Fibroblast of mammary gland (primary cell): Measurements from ENCODE around the gene PBRM1.

Source experiments
- DNase-seq: peaks from one replicate; pipeline ENCODE4 v3.0.0-alpha.2; 2010; ENCODE audit warnings: low read depth
- H3K4me3 ChIP-seq: 2 replicates; pipeline ENCODE4 v1.5.1; 2011; ENCODE audit warnings: low read depth, mild to moderate bottlenecking, low read length, moderate library complexity; ENCODE audit not compliant: control insufficient read depth
- TF ChIP-seq, protein P1 (sequence below): conservative IDR thresholded peaks from 2 replicates; pipeline ENCODE4 v1.5.1; 2011; ENCODE audit warnings: low read depth, low read length, inconsistent platforms; ENCODE audit not compliant: control insufficient read depth, insufficient read depth

Gene PBRM1

DNA sequence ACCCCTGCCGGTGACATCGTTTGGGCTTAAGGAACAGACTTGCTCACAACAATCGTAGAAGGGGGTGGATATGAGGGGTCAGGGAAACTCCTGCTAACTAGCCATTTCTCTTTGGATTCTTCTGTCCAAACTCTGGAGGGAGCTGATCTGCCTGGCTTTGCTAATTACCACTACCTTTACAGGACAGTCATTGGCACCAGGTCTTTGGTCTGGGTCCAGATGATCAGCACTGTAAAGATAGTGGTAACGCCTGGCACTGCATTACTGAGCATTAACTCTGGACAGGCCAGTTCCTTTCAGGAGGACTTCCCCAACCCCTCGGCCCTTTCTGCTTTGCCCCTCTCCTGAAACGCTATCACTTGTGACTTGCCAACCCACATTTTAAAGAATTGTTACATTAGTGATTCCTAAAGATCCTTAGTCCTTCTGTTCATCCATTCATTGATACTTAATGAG, 148.5 kb downstream of the PBRM1 start:
- H3K4me3 ChIP-seq, result peak overlapping the region; percentile 97
- TF ChIP-seq, protein P1, sequence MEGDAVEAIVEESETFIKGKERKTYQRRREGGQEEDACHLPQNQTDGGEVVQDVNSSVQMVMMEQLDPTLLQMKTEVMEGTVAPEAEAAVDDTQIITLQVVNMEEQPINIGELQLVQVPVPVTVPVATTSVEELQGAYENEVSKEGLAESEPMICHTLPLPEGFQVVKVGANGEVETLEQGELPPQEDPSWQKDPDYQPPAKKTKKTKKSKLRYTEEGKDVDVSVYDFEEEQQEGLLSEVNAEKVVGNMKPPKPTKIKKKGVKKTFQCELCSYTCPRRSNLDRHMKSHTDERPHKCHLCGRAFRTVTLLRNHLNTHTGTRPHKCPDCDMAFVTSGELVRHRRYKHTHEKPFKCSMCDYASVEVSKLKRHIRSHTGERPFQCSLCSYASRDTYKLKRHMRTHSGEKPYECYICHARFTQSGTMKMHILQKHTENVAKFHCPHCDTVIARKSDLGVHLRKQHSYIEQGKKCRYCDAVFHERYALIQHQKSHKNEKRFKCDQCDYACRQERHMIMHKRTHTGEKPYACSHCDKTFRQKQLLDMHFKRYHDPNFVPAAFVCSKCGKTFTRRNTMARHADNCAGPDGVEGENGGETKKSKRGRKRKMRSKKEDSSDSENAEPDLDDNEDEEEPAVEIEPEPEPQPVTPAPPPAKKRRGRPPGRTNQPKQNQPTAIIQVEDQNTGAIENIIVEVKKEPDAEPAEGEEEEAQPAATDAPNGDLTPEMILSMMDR, result no peak
- DNase-seq, result no peak

DNA sequence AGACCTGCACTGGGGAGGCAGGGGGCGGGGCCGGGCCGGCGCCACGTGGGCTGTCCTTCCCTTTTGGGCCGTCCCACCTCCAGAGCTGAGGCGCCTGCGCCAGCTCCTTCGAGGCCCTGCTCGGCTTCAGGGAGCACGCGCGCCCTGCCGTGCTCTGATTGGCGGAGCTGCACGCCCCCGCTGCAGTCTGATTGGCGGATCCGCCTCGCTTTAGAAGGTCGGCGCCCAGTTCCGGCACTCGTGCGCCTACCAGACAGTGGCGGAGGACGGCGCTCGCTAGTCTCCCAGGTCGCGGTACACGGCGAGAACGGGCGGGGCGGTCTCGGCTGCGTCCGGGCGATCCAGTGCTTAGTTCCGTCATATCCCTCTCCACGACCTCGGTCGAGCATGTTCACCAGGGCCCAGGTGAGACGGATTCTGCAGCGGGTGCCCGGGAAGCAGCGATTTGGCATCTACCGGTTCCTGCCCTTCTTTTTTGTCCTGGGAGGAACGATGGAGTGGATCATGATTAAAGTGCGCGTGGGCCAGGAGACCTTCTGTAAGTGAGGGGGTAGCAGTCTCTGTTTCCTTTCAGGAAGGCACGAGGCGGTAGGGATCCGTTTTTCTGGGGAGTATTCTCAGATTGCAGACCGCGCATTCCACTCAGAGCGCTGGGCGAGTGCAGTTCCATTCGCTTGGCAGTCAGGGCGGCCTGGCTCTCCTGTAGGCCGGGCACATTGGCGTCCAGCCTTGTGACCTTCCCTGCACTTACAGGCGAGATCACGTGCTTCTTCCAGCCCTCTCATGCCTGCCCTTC, 149.1 kb downstream of the PBRM1 start, which contains the start of gene UQCC5:
Gene UQCC5, plus strand, starts transcription at position 237 of the 796 bp plus-strand sequence. Its CDS starts 151 bp downstream, at position 388.
- peak within 1 kb of the TSS; percentile 97 for H3K4me3 ChIP-seq
- TF ChIP-seq, protein P1, result no peak
- peak; percentile 97 for DNase-seq

GRCh38 chr3:52536112-52536368, 149.7 kb downstream of the PBRM1 start:
- H3K4me3 ChIP-seq, result peak overlapping the region; percentile 21
- no peak for DNase-seq
- TF ChIP-seq, protein P1, result no peak

DNA sequence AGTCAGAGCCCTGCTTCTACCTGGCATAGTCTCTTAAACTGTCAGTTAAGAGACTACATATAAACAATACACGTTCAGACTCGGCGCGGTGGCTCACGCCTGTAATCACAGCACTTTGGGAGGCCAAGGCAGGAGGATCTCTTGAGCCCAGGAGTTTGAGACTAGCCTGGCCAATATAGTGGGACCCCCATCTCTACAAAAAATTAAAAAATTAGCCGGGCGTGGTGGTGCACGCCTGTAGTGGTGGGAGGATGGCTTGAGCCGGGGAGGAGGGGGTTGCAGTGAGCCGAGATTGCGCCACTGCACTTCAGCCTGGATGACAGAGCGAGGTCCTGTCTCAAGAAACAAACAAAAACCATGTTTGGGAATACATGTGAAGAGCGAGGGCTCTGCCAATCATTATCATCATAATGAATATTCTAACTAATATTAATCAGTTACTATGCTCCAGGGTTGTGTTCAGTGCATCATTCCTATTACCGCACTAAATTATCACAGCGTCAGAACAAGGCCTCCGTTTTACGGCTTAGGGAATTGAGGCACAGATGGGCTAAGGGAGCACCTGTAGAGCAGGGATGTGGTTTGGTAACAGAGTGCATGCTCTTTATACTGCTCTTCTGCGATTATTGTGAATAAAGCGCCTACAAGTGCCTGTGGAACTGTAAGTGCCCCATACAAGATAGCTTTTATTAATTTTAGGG, 150.2 kb downstream of the PBRM1 start:
- TF ChIP-seq, protein P1, result no peak
- DNase-seq, result no peak
- H3K4me3 ChIP-seq, result peak overlapping the region; percentile 60

- DNase-seq, result peak; percentile 58
- TF ChIP-seq, protein P1, result no peak
- peak overlapping the region; percentile 60 for H3K4me3 ChIP-seq
These were observed 151.2 kb downstream of the PBRM1 start for GRCh38 chr3:52534281-52535183.

GRCh38 chr3:52533623-52534280, 152.0 kb downstream of the PBRM1 start, which contains the start of gene NT5DC2:
NT5DC2 (minus strand) TSS chr3:52533857; CDS start chr3:52533737, 120 bp downstream.
- peak; percentile 51 for DNase-seq
- H3K4me3 ChIP-seq, result peak within 1 kb of the TSS; percentile 71
- TF ChIP-seq, protein P1, result no peak
